OCI-M2 (cell line): ENCODE data around the gene CD34.
"Not testable (repeated sequence)": the region's sequence is repeated elsewhere in the genome, so short reads cannot be mapped to it uniquely, and the experiment has no call there.

ENCODE experiments used
- DNase-seq: peaks from one replicate; lab custom pipeline; 2025; ENCODE audit not compliant: unreplicated experiment; lab: John Stamatoyannopoulos, UW

Gene CD34

GRCh38 chr1:207910591-207911354 is at the start of gene CD34:
Gene CD34, minus strand, starts transcription at chr1:207911125. Its CDS starts 45 bp downstream, at chr1:207911080.
- no peak for DNase-seq

- no peak for DNase-seq
These were observed 49.4 kb upstream of the CD34 start for GRCh38 chr1:207960346-207960745.

- no peak for DNase-seq
These were observed 49.0 kb upstream of the CD34 start for GRCh38 chr1:207959910-207960309.

GRCh38 chr1:207959141-207959825 is 48.4 kb upstream of the CD34 start:
- DNase-seq: no peak

- no peak for DNase-seq
These were observed 47.6 kb upstream of the CD34 start for GRCh38 chr1:207958376-207959139.

GRCh38 chr1:207956986-207957385 is 46.1 kb upstream of the CD34 start:
- DNase-seq: no peak

GRCh38 chr1:207954104-207954503 is 43.2 kb upstream of the CD34 start:
- no peak for DNase-seq

GRCh38 chr1:207952617-207953542 is 42.0 kb upstream of the CD34 start:
- DNase-seq: no peak

- no peak for DNase-seq
These were observed 40.7 kb upstream of the CD34 start for GRCh38 chr1:207951652-207952051.

GRCh38 chr1:207950750-207951149 is 39.8 kb upstream of the CD34 start:
- DNase-seq: no peak

- no peak for DNase-seq
These were observed 38.8 kb upstream of the CD34 start for GRCh38 chr1:207949571-207950195.

- no peak for DNase-seq
These were observed 37.8 kb upstream of the CD34 start for GRCh38 chr1:207948536-207949250.

- no peak for DNase-seq
These were observed 35.8 kb upstream of the CD34 start for GRCh38 chr1:207946756-207947155.

GRCh38 chr1:207944571-207944970 is 33.6 kb upstream of the CD34 start:
- no peak for DNase-seq

GRCh38 chr1:207942337-207942741 is 31.4 kb upstream of the CD34 start:
- DNase-seq: not testable (repeated sequence)

- DNase-seq: no peak
These were observed 30.7 kb upstream of the CD34 start for GRCh38 chr1:207941665-207942064.

- no peak for DNase-seq
These were observed 27.1 kb upstream of the CD34 start for GRCh38 chr1:207938016-207938415.

- DNase-seq: no peak
These were observed 26.3 kb upstream of the CD34 start for GRCh38 chr1:207937204-207937603.

- DNase-seq: peak; percentile 25
These were observed 24.2 kb upstream of the CD34 start for GRCh38 chr1:207935166-207935583.
